NCI-H2196 (cell line): ENCODE measurements around the gene CTBP2.

ENCODE experiments used
- DNase-seq: peaks from one replicate; lab custom pipeline; 2025; ENCODE audit not compliant: unreplicated experiment; lab: John Stamatoyannopoulos, UW

Gene CTBP2

DNA sequence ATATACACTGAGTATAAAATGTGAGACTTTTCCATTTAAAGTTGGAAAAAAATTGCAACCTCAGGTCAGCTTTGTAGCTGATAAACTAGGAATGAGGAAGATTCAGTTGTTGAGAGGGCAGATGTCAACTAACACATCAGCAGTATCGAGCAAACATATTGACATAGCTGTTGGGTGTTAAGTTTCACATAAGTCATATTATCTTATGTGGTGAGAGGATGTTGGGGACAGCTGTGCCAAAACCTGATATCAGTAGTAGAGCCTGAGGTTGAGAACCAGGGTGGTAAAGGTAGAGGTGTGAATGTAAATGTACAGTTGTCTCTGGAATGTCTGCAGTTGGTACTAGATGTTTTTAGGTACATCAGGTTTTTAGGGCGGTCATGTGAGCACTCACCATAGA lies 213.4 kb downstream of the CTBP2 start:
- DNase-seq = peak; percentile 13

DNA sequence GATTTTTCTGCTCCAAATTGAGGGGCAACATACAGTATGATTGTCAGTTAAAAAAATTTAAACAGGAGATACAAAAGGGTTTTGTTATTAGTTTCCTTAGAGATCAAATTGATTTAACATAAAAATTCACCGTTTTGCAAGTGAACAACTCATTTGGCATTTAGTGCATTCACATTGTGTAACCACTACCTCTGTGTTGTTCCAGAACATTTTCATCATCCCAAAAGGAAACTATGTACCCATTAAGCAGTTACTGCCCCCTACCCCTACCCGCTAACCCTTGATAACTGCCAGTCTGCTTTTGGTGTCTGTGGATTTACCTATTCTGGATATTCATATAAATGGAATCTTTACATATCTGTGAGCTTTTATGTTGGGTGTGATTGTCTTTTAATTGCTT lies 215.4 kb downstream of the CTBP2 start:
- no peak for DNase-seq

DNA sequence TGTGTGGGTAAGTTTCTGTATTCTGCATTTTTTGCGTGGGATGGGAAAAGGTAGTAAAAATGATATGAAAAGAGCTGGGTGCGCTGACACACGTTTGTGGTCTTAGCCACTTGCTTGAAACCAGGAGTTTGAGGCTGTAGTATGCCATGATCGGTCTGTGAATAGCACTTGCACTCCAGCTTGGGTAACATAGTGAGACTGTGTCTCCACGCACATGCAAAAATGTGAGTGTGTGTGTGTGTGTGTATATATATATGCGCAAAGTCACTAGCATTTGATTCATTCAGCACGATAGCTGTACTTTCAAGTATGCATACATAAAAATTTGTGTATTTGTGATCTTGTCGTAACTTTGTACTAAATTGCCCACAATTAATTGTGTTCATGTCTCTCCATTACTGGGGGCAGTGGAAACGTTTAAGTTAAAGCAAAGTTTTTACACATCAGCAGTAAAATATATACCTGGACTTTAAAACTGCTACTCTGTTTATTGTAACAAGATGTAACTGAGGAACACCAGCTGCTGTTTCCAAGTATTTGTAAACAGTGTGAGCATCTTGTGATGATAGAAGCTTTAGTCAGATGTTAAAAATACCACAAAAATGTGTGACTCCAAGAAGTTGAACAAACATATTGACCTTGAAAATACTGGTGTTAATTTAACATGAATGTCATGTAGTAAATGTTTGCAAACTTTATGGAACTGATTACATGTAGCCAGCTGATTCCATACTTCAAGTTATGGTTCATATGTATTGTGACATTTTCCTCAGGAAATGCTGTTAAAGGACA lies 216.9 kb downstream of the CTBP2 start:
- no peak for DNase-seq

DNA sequence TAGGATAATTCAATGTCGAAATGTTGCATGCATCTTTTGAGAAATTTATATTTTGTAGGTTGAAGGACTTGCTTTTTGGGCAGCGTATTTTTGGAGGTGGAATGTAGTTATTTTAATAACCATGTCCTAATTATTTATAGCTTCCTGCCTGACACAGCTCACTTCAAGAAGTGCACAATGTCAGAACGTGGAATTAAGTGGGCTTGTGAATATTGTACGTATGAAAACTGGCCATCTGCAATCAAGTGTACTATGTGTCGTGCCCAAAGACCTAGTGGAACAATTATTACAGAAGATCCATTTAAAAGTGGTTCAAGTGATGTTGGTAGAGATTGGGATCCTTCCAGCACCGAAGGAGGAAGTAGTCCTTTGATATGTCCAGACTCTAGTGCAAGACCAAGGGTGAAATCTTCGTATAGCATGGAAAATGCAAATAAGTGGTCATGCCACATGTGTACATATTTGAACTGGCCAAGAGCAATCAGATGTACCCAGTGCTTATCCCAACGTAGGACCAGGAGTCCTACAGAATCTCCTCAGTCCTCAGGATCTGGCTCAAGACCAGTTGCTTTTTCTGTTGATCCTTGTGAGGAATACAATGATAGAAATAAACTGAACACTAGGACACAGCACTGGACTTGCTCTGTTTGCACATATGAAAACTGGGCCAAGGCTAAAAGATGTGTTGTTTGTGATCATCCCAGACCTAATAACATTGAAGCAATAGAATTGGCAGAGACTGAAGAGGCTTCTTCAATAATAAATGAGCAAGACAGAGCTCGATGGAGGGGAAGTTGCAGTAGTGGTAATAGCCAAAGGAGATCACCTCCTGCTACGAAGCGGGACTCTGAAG lies 217.8 kb downstream of the CTBP2 start:
- no peak for DNase-seq

DNA sequence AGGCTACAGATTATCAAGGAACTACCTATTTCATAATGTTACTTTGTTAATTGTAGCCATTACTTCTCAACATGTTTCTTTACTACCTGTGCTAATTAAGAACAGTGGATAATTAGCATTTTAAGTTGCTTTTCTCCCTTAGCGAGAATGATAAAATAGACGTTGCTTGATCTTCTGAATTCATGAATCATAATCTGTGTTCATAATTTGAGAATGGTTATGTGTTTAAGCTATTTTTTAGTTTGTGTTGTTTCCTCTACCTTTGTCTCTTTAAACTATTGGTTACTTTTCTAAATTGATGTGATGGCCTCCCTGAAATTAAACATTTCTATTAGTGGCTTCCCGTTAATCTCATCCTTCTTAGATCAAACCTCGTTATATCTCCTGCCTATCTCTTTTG lies 218.5 kb downstream of the CTBP2 start, which contains the start of gene ZRANB1:
Gene ZRANB1 (plus strand): TSS at position 301 of the 400 bp plus-strand sequence. CDS start 371 bp downstream, outside the sequence.
- DNase-seq = no peak

DNA sequence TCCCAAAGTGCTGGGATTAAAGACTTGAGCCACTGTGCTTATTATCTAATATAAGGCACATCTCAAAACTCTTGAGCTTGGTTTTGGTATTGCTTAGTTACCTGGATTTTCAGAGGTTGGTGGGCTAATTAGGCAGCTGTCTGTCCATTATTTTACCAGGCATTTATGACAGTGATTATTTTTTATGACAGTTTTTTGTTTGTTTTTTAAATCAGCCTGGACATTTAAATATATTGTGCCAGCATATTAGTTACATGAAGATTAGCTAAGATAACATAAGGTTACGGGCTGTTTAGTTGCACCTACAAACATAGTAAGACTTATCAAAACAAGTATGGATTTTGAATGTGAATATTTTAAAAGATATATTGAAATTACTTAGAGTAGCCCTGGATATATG lies 221.1 kb downstream of the CTBP2 start:
- DNase-seq = no peak

DNA sequence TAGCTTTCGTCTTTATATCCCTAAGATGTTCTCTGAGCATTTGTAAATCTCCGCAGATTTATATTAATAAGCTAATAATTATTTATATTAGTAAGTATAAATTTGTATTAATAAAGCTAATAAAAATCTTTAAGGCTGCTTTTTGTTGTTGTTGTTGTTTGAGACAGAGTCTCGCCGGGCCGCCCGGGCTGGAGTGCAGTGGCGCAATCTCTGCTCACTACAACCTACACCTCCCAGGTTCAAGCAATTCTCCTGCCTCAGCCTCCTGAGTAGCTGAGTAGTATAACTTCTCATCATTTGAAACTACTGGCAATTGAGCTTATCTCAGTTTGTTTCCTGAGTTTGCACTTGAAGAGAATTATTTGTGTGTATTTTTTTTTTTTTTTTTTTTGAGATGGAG lies 223.6 kb downstream of the CTBP2 start:
- DNase-seq = no peak

DNA sequence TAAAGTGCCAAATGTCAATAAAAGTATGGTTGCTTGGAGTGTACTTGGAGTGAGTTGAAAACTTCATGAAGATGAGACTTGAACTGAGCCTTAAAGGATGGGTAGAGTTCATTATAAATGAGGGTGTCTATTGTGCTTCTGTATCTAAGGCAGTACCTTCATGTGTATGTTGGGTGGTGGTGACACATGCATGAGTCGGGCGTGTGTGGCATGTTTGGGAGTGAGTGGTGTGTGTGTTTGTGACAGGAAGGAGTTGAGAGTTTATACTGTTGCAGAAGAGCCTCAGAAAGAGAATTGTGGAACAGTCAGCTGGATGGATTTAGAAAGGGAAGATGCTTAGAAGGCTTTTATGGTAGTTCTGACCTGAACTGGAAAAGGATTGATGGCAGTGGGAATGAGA lies 224.4 kb downstream of the CTBP2 start:
- DNase-seq = no peak
